Raji (cell line): Measurements from ENCODE around the gene KMT2C.

ENCODE experiments used
- POLR2A ChIP-seq: IDR thresholded peaks from 2 replicates; pipeline ENCODE4 v1.6.1; 2011; ENCODE audit warnings: low read depth, low read length, control low read depth; ENCODE audit not compliant: insufficient read depth

Gene KMT2C

DNA sequence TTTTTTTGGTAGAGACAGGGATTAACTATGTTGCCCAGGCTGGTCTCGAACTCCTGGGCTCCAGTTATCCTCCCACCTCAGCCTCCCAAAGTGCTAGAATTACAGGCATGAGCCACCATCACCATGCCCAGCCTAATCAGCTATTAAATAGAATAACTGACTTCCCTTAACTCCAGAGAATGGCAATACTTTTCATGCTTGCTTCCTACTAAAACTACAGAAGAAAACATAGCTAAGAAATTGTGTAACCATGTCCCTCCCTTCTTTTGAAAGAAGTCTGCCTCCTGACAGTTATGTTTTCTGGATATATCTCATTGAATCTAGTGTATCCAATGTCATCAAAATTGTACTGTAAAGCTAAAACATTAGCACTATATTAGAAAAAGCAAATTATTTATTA, 95.6 kb downstream of the KMT2C start:
- TF ChIP-seq POLR2A: no peak

DNA sequence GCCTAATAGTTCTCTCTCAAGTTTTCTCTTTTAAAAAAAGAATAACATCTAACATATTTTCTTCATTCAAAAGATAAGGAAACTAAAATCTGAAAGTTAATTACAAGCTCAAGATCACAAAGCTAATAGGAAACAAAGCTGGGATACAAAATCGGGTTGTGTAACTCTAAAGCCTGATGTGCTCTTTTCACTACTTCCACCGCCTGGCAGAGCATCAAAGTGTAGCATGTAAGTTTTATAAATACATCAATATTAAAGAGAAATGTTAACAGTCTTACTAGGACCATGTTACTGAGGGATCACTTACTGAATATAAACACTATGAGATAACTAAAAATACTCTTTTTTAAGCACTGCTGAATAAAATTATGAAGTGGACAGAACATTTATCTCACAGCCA, 97.2 kb downstream of the KMT2C start:
- no peak for TF ChIP-seq POLR2A

DNA sequence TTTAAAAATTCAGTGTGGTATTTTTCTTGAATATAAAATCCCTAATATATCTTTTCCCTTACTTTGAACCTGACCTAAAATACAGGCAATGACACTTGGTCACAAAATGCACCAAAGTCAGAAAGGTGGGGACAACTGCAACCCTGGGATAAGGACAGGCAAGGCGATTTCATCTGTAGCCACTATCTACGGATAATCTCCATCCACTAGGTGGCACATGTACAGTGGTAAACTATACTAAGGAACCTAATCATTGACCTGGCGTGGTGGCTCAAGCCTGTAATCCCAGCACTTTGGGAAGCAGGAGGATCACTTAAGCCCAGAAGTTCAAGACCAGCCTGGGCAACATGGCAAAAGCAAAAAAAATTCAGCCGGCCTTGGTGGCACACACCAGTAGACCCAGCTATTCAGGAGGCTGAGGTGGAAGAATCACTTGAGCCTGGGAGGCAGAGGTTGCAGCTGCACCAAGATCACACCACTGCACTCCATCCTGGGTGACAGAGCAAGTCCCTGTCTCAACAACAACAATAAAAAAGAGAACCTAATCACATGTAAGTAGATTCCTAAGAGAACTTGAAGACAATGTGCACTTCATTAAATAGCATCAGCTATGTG, 98.9 kb downstream of the KMT2C start:
- no peak for TF ChIP-seq POLR2A

DNA sequence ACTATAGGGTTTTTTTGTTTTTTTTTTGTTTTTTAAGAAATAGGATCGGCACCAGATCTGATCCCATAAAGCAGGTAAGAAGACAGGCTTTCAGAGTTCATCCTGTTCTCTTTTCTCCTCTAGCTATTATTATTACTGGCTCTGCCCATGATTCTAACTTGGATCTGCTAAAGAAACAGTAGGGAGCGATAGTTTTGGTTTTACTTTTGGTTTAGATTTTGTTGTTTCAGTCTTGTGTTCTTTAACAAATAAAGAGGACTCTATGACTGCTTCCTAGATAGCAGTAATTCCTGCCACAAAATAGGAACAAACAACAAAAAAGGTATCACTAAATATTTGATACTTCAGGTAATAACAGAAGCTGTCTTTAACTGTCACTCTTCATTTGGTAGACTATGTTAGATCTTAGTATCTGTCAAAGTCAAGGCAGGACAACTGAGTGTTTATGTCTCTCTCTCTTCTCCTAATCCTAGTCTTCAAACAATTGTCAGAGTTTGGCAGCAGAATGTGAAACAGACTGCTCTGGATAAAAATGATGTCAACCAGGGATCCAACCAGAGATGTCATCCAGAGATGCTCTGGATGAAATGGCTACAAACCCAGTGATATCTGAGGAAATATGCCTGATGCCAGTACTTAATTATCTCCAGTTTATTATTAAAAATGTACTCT, 99.8 kb downstream of the KMT2C start:
- no peak for TF ChIP-seq POLR2A

GRCh38 chr7:152333134-152333533, 102.7 kb downstream of the KMT2C start:
- no peak for TF ChIP-seq POLR2A

DNA sequence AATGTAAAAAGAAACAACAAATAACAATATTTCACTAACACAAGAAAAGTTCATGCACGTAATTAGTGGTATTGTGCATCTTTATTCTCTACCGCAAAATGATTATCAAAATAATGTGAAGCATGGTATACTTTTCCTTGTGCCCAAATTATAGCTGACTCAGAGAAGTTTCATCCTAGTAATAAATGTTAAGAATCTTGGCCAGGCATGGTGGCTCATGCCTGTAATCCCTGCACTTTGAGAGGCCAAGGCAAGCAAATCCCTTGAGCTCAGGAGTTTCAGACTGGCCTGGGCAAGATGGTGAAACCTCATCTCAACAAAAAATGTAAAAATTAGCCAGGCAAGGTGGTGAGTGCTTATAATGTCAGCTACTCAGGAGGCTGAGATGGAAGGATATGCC, 105.0 kb downstream of the KMT2C start:
- no peak for TF ChIP-seq POLR2A

- no peak for TF ChIP-seq POLR2A
These were observed 106.3 kb downstream of the KMT2C start for GRCh38 chr7:152329469-152329868.

- TF ChIP-seq POLR2A: no peak
These were observed 107.6 kb downstream of the KMT2C start for GRCh38 chr7:152328234-152328633.

GRCh38 chr7:152315845-152316244, 120.0 kb downstream of the KMT2C start:
- no peak for TF ChIP-seq POLR2A

DNA sequence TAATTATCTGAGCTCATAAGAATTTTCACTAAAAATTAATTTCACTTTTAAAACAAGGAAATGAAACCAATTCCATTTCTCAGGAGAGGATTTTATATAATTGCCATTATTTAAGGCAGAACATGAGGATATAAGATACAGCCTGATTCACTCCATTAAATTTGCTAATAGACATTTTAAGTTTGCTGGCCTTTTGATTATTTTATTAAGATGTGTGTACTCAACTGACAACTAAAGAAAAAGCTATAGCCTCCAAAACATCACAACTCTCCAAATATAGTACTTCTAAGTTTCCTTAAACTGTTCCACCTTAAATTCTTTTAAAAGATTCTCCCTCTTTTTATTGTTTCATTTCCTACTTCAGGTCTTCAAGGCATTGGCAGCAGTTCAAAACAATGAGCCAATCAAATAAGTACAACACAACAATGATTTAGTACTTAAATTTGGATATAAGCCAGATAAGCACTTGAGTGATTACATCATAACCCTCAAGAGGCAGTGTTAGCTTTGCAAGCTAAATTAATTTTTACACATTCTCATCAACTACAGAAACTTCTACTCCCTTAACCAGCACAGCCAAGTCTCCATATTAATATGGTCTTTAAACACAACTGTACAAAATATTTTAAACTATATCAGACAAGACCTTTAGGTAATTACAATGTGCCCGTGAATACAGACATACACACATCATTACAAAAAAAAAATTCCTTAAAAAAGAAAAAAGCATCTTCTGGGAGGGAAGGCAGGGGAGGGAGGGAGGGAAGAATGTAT, 121.8 kb downstream of the KMT2C start:
- TF ChIP-seq POLR2A: no peak

GRCh38 chr7:152313217-152313616, 122.6 kb downstream of the KMT2C start:
- TF ChIP-seq POLR2A: no peak

GRCh38 chr7:152312316-152312715, 123.5 kb downstream of the KMT2C start:
- no peak for TF ChIP-seq POLR2A

- no peak for TF ChIP-seq POLR2A
These were observed 127.9 kb downstream of the KMT2C start for GRCh38 chr7:152307902-152308301.

GRCh38 chr7:152292897-152293296, 142.9 kb downstream of the KMT2C start:
- no peak for TF ChIP-seq POLR2A

DNA sequence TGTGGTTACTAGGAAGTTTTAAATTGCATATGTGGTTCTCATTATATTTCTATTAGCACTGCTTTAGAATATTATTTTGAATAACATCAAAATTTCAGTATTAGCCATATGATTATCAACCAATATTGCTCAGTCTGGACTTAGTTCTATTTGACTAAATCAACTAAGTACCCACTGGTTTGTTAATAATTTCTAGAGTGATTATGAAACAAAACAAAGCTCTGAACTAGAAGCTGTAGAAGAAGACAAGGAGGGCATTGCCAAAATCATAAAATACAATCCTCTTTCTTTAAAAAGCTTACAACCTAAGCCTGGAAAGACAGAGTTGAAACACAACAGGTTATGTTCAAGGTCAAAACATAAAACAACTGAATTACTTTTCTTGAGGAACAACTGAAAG, 204.7 kb downstream of the KMT2C start:
- TF ChIP-seq POLR2A: no peak

- TF ChIP-seq POLR2A: no peak
These were observed 232.7 kb downstream of the KMT2C start for GRCh38 chr7:152203095-152203494.
